ENCODE measurements around the gene PARD3.

- TF ChIP-seq, protein P1, sequence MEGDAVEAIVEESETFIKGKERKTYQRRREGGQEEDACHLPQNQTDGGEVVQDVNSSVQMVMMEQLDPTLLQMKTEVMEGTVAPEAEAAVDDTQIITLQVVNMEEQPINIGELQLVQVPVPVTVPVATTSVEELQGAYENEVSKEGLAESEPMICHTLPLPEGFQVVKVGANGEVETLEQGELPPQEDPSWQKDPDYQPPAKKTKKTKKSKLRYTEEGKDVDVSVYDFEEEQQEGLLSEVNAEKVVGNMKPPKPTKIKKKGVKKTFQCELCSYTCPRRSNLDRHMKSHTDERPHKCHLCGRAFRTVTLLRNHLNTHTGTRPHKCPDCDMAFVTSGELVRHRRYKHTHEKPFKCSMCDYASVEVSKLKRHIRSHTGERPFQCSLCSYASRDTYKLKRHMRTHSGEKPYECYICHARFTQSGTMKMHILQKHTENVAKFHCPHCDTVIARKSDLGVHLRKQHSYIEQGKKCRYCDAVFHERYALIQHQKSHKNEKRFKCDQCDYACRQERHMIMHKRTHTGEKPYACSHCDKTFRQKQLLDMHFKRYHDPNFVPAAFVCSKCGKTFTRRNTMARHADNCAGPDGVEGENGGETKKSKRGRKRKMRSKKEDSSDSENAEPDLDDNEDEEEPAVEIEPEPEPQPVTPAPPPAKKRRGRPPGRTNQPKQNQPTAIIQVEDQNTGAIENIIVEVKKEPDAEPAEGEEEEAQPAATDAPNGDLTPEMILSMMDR (IDR thresholded peaks at IDR 0.05; ENCODE audit: extremely low read depth in 1 of 2, insufficient read depth in 1 of 2, low read depth in 1 of 2, low read length in 2 of 2): no peak
- no peak for TF ChIP-seq EZH2 (IDR thresholded peaks at IDR 0.05; ENCODE audit: borderline replicate concordance, low read depth, low read length, severe bottlenecking)
- TF ChIP-seq POLR2A (IDR thresholded peaks at IDR 0.05; ENCODE audit: low read depth, low read length): no peak
- TF ChIP-seq POLR2AphosphoS5 (IDR thresholded peaks at IDR 0.05; ENCODE audit: insufficient read depth, low read depth, low read length): no peak
- no peak for TF ChIP-seq GATA2 (IDR thresholded peaks at IDR 0.05; ENCODE audit: insufficient read depth, insufficient read length, low read depth, low read length)
- TF ChIP-seq MYC (IDR thresholded peaks at IDR 0.05; ENCODE audit: low read depth, low read length): no peak
- TF ChIP-seq JUN (IDR thresholded peaks at IDR 0.05; ENCODE audit: borderline replicate concordance, insufficient read depth, insufficient read length, low read depth): no peak
- TF ChIP-seq, protein P2, sequence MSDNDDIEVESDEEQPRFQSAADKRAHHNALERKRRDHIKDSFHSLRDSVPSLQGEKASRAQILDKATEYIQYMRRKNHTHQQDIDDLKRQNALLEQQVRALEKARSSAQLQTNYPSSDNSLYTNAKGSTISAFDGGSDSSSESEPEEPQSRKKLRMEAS (IDR thresholded peaks at IDR 0.05; ENCODE audit: insufficient read depth, insufficient read length): no peak
- no peak for TF ChIP-seq FOS (IDR thresholded peaks at IDR 0.05; ENCODE audit: borderline replicate concordance, insufficient read depth, low read length)
Observed at GRCh38 chr10:34547291-34547690, 267.8 kb downstream of the PARD3 start.
